ENCODE results near the gene SLC26A9.

The SLC26A9 gene

DNA sequence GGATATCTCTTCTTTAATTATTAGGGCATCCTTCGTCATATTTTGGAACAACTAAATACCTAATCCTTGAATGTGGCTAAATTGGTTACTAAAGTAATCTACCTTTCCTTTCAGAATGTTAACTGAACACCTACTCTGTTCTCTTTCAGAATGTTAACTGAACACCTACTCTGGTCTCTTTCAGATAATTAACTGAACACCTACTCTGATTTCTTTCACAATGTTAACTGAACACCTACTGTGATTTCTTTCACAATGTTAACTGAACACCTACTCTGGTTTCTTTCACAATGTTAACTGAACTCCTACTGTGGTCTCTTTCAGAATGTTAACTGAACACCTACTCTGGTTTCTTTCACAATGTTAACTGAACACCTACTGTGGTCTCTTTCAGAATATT is 38.0 kb upstream of the SLC26A9 start:
- TF ChIP-seq TAF1 (IDR thresholded peaks at IDR 0.05; ENCODE audit: borderline replicate concordance, low read depth, low read length) (no peak), POLR2AphosphoS5 (IDR thresholded peaks at IDR 0.05; ENCODE audit: low read depth, low read length) (no peak), POLR2A (IDR thresholded peaks at IDR 0.05; ENCODE audit: low read depth, low read length) (no peak)
- no peak for FAIRE-seq
- DNase-seq (ENCODE audit: insufficient read length), result no peak

DNA sequence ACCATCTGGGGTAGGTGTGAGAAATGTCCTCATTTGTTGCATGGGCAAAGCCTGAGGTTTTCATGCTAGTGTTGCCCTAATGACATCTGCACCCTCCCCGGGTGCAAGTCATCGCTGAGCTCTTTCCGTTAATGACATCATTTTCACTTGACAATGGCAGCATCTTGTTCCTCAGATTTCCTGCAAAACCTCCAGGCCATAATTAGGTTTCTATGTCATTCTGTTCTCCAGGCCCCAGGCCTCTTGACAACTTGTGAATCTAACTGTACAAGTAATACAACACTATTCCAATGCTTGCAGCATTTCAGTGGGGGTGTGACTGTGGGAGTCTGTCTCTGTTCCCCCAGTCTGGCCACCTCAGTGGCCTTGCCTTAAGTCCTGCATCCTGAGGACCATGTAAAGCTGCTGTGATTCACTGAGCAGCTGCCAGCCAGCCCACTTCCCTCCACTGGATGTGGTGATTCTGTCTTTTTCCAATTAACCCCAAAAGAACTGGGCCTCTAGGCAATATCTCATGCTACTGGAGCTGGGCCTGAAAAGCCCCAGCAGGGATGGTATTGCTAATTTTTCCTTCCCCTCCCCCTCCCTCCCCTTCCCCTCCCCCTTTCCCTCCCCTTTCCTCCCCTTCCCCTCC is 37.1 kb upstream of the SLC26A9 start:
- no peak for TF ChIP-seq POLR2A (IDR thresholded peaks at IDR 0.05; ENCODE audit: low read depth, low read length)
- TF ChIP-seq POLR2AphosphoS5 (IDR thresholded peaks at IDR 0.05; ENCODE audit: low read depth, low read length), result no peak
- no peak for TF ChIP-seq TAF1 (IDR thresholded peaks at IDR 0.05; ENCODE audit: borderline replicate concordance, low read depth, low read length)
- DNase-seq (ENCODE audit: insufficient read length), result no peak

GRCh38 chr1:205979301-205979700 is 36.0 kb upstream of the SLC26A9 start:
- FAIRE-seq (no peak), DNase-seq (ENCODE audit: insufficient read length) (no peak)
- TF ChIP-seq POLR2A (IDR thresholded peaks at IDR 0.05; ENCODE audit: low read depth, low read length) (no peak), POLR2AphosphoS5 (IDR thresholded peaks at IDR 0.05; ENCODE audit: low read depth, low read length) (no peak), TAF1 (IDR thresholded peaks at IDR 0.05; ENCODE audit: borderline replicate concordance, low read depth, low read length) (no peak)

More for the DNA sequence above, 37.1 kb upstream of the SLC26A9 start:
- no peak for FAIRE-seq

- FAIRE-seq, result no peak
- TF ChIP-seq POLR2A (IDR thresholded peaks at IDR 0.05; ENCODE audit: low read depth, low read length), result no peak
- no peak for TF ChIP-seq POLR2AphosphoS5 (IDR thresholded peaks at IDR 0.05; ENCODE audit: low read depth, low read length)
- TF ChIP-seq TAF1 (IDR thresholded peaks at IDR 0.05; ENCODE audit: borderline replicate concordance, low read depth, low read length), result no peak
- no peak for DNase-seq (ENCODE audit: insufficient read length)
Measured at GRCh38 chr1:205978676-205979075, 35.4 kb upstream of the SLC26A9 start.

DNA sequence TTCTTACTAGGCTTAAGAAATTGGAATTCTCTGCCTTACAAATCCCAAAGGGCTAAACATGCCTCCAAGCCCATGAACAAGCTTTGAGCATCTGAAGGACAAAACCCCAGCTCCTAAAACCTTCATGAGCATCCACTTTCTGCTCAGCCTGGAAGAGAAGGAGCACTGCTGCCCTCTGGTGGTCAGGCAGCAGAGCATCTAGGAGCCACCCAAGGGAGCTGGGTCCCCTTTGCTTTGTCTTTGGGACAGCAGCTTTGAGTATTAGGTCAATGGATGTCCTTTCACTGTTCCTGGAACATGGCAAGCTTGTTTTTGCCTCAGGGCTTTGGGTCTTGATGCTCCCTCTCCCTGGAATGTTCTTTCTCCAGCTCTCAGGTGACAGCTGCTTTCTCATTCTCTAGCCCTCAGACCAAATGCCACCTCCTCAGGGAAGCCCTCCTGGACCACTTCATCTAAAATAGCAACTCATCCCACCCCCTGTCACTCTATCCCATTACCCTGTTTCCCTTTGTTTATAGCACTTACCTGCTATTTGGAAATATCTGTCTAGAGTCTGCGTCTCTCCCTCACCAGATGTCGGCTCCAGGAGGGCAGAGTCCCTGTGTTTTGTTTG is 34.3 kb upstream of the SLC26A9 start:
- FAIRE-seq (no peak), DNase-seq (ENCODE audit: insufficient read length) (peak; percentile 72)
- TF ChIP-seq TAF1 (IDR thresholded peaks at IDR 0.05; ENCODE audit: borderline replicate concordance, low read depth, low read length) (no peak), POLR2AphosphoS5 (IDR thresholded peaks at IDR 0.05; ENCODE audit: low read depth, low read length) (no peak), POLR2A (IDR thresholded peaks at IDR 0.05; ENCODE audit: low read depth, low read length) (no peak)

DNA sequence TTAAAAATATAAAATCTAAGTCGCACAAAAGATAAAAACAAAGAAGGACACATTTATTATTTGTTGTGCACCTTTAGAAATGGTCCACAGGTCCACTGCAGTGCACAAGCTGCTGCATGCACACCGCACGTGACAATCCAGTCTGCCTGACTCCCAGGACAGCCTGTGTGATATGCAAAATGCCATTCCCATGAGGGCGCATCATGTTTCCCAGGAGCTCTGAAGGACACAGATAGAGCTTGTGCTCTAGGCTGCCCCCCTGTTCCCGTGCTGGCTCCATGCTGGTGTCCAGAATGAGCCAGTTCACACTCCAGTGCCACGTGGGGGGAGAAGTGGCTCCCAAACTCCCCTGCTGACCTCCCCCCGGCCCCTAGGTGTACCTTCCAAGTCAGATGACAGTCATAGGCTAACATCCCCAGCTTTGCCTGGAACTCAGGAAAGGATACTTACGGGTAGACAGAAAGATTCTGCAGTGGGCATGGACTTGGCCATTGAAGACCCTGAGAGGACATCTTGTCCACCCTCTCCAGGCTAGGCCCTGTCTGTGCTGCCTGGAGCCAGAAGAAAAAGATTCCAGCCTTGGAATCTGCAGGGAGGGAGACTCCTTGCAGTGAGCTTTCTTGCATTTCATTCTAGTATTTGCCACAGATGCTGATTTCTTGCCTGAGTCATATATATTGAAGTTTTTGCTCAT is 33.6 kb upstream of the SLC26A9 start:
- DNase-seq (ENCODE audit: insufficient read length) (no peak), FAIRE-seq (no peak)
- TF ChIP-seq POLR2AphosphoS5 (IDR thresholded peaks at IDR 0.05; ENCODE audit: low read depth, low read length) (no peak), TAF1 (IDR thresholded peaks at IDR 0.05; ENCODE audit: borderline replicate concordance, low read depth, low read length) (no peak), POLR2A (IDR thresholded peaks at IDR 0.05; ENCODE audit: low read depth, low read length) (no peak)

- DNase-seq (ENCODE audit: insufficient read length), result no peak
- FAIRE-seq, result no peak
Measured at GRCh38 chr1:205976036-205976435, 32.8 kb upstream of the SLC26A9 start.

GRCh38 chr1:205975387-205975998 is 32.2 kb upstream of the SLC26A9 start:
- FAIRE-seq, result no peak
- TF ChIP-seq POLR2A (IDR thresholded peaks at IDR 0.05; ENCODE audit: low read depth, low read length) (no peak), TAF1 (IDR thresholded peaks at IDR 0.05; ENCODE audit: borderline replicate concordance, low read depth, low read length) (no peak), POLR2AphosphoS5 (IDR thresholded peaks at IDR 0.05; ENCODE audit: low read depth, low read length) (no peak)

More at GRCh38 chr1:205976036-205976435, 32.8 kb upstream of the SLC26A9 start:
- no peak for TF ChIP-seq POLR2A (IDR thresholded peaks at IDR 0.05; ENCODE audit: low read depth, low read length)
- no peak for TF ChIP-seq POLR2AphosphoS5 (IDR thresholded peaks at IDR 0.05; ENCODE audit: low read depth, low read length)
- TF ChIP-seq TAF1 (IDR thresholded peaks at IDR 0.05; ENCODE audit: borderline replicate concordance, low read depth, low read length), result no peak

GRCh38 chr1:205974712-205975111 is 31.5 kb upstream of the SLC26A9 start:
- DNase-seq (ENCODE audit: insufficient read length) (no peak), FAIRE-seq (no peak)
- no peak for TF ChIP-seq POLR2A (IDR thresholded peaks at IDR 0.05; ENCODE audit: low read depth, low read length)
- TF ChIP-seq POLR2AphosphoS5 (IDR thresholded peaks at IDR 0.05; ENCODE audit: low read depth, low read length), result no peak
- TF ChIP-seq TAF1 (IDR thresholded peaks at IDR 0.05; ENCODE audit: borderline replicate concordance, low read depth, low read length), result no peak

More at GRCh38 chr1:205975387-205975998, 32.2 kb upstream of the SLC26A9 start:
- DNase-seq (ENCODE audit: insufficient read length), result no peak

- TF ChIP-seq POLR2AphosphoS5 (IDR thresholded peaks at IDR 0.05; ENCODE audit: low read depth, low read length) (no peak), TAF1 (IDR thresholded peaks at IDR 0.05; ENCODE audit: borderline replicate concordance, low read depth, low read length) (no peak), POLR2A (IDR thresholded peaks at IDR 0.05; ENCODE audit: low read depth, low read length) (no peak)
- DNase-seq (ENCODE audit: insufficient read length) (no peak), FAIRE-seq (no peak)
Measured at GRCh38 chr1:205973377-205974232, 30.3 kb upstream of the SLC26A9 start.
